CD4-positive, CD25-positive, alpha-beta regulatory T cell (primary cell): ENCODE data around the gene CTNNA2. TPM values are rescaled to one million over a fixed set of nuclear protein-coding genes. Genes with fewer than 3 reads are reported as not detected.

Source experiments
- ATAC-seq, 2 donors: fragments of 150-1000 bp; cut with Tn5 transposase; one replicate each; pipeline ENCODE4 v1.10.0; 2021; ENCODE audit warnings: low read depth in 2 of 2, moderate number of reproducible peaks in 2 of 2, moderate library complexity in 1 of 2
- DNase-seq, 3 donors: peaks; one replicate each; pipeline versions ENCODE4 v3.0.0 to v3.0.0-alpha.2; 2012 to 2022; ENCODE audit warnings: mixed read lengths in 1 of 3
- H3K27ac ChIP-seq: one replicate; pipeline ENCODE4 v1.7.0; 2013; ENCODE audit warnings: mild to moderate bottlenecking, low read length; ENCODE audit not compliant: insufficient read depth, poor library complexity, severe bottlenecking
- H3K27me3 ChIP-seq: one replicate; pipeline ENCODE4 v1.7.0; 2013; ENCODE audit warnings: low read length; ENCODE audit not compliant: control insufficient read depth, insufficient read depth
- H3K36me3 ChIP-seq: one replicate; pipeline ENCODE4 v1.7.0; 2013; ENCODE audit warnings: mild to moderate bottlenecking, low read length, moderate library complexity; ENCODE audit not compliant: control insufficient read depth, insufficient read depth
- H3K4me1 ChIP-seq: 2 replicates; pipeline ENCODE4 v1.7.0; 2013; ENCODE audit warnings: mild to moderate bottlenecking, low read length; ENCODE audit not compliant: insufficient read depth, control insufficient read depth, poor library complexity, severe bottlenecking
- H3K4me3 ChIP-seq: one replicate; pipeline ENCODE4 v1.7.0; 2013; ENCODE audit warnings: low read depth, mild to moderate bottlenecking, low read length, moderate library complexity
- H3K9me3 ChIP-seq, 2 experiments: 1 replicate in 1 of 2; 2 replicates in 1 of 2; pipeline ENCODE4 v1.7.0; 2013; ENCODE audit warnings: low read length in 2 of 2, mild to moderate bottlenecking in 1 of 2, moderate library complexity in 1 of 2; ENCODE audit not compliant: control insufficient read depth in 2 of 2
- H3K27ac Mint-ChIP-seq, 3 donors: one replicate each; pipeline ENCODE4 v1.8.0; 2020 to 2022; ENCODE audit warnings: mild to moderate bottlenecking in 3 of 3, mixed read lengths in 3 of 3, moderate library complexity in 2 of 3
- H3K27me3 Mint-ChIP-seq: one replicate; pipeline ENCODE4 v1.8.0; 2022; ENCODE audit warnings: mild to moderate bottlenecking, mixed read lengths
- H3K36me3 Mint-ChIP-seq: one replicate; pipeline ENCODE4 v1.8.0; 2020; ENCODE audit warnings: mixed read lengths
- H3K4me1 Mint-ChIP-seq, 4 donors: one replicate each; pipeline ENCODE4 v1.8.0; 2020 to 2022; ENCODE audit warnings: mixed read lengths in 4 of 4, mild to moderate bottlenecking in 1 of 4
- H3K4me3 Mint-ChIP-seq, 4 donors: one replicate each; pipeline ENCODE4 v1.8.0; 2020 to 2022; ENCODE audit warnings: mild to moderate bottlenecking in 4 of 4, mixed read lengths in 4 of 4, moderate library complexity in 3 of 4
- H3K9me3 Mint-ChIP-seq, 7 donors: one replicate each; pipeline ENCODE4 v1.8.0; 2020 to 2022; ENCODE audit warnings: mixed read lengths in 7 of 7, mild to moderate bottlenecking in 3 of 7, moderate library complexity in 2 of 7
- polyA plus RNA-seq, 4 donors: library from polyadenylated mRNA; unstranded; fragments of 300-500 nt; fragmentation: Illumina TruSeq; gene quantifications; one replicate each; pipeline ENCODE4 v1.2.3, GENCODE V29; 2021
- total RNA-seq: library from RNA; stranded (reverse); gene quantifications from one replicate; pipeline ENCODE4 v1.2.3, GENCODE V29; 2022

Gene CTNNA2
- total and polyA plus RNA-seq, 5 donors from 2014 or later = not detected

DNA sequence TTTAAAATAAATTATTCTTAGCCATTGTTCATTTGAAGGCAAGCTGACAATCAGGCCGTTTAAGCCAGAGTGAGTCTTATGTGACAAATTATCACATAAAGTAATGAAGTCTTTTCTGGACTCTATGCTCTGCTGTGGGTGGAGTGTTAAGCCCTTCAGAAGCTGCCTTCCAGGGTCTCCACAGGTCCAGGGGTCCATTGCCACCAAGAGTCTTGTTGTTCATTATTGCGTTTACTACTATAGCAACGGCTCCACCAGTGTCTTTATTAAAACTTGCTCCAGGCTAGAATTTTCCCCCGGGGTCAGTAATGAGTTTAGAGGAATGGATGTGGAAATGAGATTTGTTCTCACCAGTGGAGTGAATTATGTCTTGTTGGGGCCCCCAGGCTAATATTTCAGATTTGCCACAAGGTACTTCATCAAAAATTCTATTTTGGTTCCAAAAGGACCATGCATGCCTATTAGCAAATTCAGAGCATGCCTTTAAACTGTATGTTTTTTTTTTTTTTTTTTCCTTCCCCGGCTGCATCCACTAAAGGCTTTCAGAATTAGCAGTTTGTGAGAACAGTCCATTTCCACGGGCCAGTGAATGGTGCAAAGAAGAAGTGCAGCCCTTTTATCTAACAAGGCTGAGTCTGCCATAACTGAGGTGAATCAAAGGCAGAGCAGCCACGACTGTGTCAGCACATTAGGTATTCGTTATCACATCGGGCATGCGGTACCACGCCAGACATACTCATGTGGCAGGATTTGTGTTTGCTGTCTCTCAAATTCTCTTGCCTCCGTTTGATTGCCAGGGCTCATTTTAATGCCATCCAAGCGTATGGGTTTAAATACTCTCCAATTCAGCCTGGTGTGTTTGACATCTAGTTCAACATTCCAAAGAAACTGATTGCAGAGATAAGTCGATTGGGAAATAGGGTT, 817.9 kb downstream of the CTNNA2 start:
- Histone ChIP-seq H3K36me3 (no peaks in the 10 kb centered on the region), H3K27me3 (no peaks in the 10 kb centered on the region), H3K27ac (no peak overlapping the region), H3K9me3 (no peaks in the 10 kb centered on the region), H3K4me3 (no peak overlapping the region), H3K4me1 (no peaks in the 10 kb centered on the region)
- H3K9me3 Mint-ChIP-seq = peaks cover 0 to 28% (median 9%) of the 10 kb centered on the region in 7 donors
- H3K27me3 Mint-ChIP-seq = peaks cover 4% of the 10 kb centered on the region
- DNase-seq (no peak), ATAC-seq (no peak)
- no peak overlapping the region for H3K27ac Mint-ChIP-seq
- H3K4me3 Mint-ChIP-seq = no peak overlapping the region
- no peaks in the 10 kb centered on the region for H3K4me1 Mint-ChIP-seq
- no peaks in the 10 kb centered on the region for H3K36me3 Mint-ChIP-seq

DNA sequence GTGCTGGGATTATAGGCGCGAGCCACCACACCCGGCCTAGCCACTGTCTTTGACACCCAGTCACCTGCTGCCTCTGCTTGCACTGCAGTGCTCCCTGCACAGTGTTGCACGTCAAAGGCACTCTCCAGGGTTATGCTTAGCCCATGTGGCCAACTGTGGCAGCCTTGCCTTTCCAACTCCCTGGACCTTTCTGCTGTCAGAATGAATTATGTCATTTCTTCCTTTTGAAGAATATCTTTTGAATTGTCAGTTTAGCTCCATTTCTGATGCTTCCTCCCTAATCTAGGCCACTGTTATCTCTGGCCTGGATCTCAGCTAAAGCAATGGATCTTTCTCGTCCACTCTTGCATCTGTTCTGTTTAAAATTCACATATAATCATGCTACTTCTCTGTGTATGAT, 821.0 kb downstream of the CTNNA2 start:
- H3K27ac ChIP-seq = no peak overlapping the region
- no peaks in the 10 kb centered on the region for H3K9me3 ChIP-seq
- no peaks in the 10 kb centered on the region for H3K27me3 ChIP-seq
- no peaks in the 10 kb centered on the region for H3K4me1 ChIP-seq
- Mint-ChIP-seq H3K4me3 (no peak overlapping the region), H3K36me3 (peaks cover 3% of the 10 kb centered on the region), H3K4me1 (no peaks in the 10 kb centered on the region), H3K27me3 (peaks cover 4% of the 10 kb centered on the region), H3K27ac (no peak overlapping the region), H3K9me3 (peaks cover 0 to 33% (median 10%) of the 10 kb centered on the region in 7 donors)
- no peak overlapping the region for H3K4me3 ChIP-seq
- no peaks in the 10 kb centered on the region for H3K36me3 ChIP-seq
- no peak for ATAC-seq
- DNase-seq = no peak

DNA sequence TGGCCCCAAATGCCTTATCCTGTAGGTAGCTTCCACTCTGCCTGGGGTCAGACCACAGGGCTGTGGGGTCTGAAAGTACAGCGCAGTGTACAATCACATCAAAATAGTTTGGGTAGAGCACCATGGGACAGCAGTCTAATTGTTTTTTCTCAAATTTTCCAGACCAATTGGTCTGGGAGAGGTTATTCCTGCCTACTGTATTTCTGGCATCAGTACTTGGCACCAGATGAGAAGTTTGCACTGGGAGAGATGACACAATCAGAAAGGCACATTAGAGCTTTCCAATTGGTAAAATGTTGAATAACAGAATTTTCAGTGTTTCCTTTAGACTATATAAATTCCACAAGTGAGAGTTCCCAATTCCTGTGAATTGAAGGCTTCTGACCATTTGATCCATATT, 822.6 kb downstream of the CTNNA2 start:
- no peaks in the 10 kb centered on the region for H3K4me1 Mint-ChIP-seq
- H3K9me3 Mint-ChIP-seq = peaks cover 0 to 36% (median 11%) of the 10 kb centered on the region in 7 donors
- no peak overlapping the region for H3K4me3 ChIP-seq
- H3K9me3 ChIP-seq = no peaks in the 10 kb centered on the region
- H3K27ac ChIP-seq = no peak overlapping the region
- no peak for DNase-seq
- no peaks in the 10 kb centered on the region for H3K36me3 ChIP-seq
- no peak overlapping the region for H3K4me3 Mint-ChIP-seq
- H3K36me3 Mint-ChIP-seq = peaks cover 3% of the 10 kb centered on the region
- ATAC-seq = no peak
- no peak overlapping the region for H3K27ac Mint-ChIP-seq
- H3K27me3 ChIP-seq = no peaks in the 10 kb centered on the region
- H3K4me1 ChIP-seq = no peaks in the 10 kb centered on the region
- peaks cover 4% of the 10 kb centered on the region for H3K27me3 Mint-ChIP-seq

DNA sequence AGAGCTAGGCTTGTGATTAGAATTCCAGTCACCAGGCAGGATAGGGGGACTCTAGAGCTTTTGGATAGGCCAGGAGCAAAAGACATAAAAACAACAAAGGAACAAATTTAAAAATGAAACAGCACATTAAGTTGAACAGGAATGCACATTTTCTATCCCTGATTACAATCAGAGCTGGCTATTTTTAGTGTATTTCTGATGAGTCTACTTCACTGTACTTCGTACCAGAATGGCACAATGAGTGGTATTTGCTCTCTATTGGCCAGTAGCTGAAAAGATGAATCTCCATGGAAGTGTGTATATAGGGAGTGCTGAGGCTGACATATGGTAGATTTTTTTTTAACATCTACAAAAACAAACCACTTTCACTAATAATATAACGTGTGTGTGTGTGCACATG, 825.9 kb downstream of the CTNNA2 start:
- Histone ChIP-seq H3K9me3 (no peaks in the 10 kb centered on the region), H3K4me3 (no peak overlapping the region), H3K27ac (no peak overlapping the region), H3K36me3 (no peaks in the 10 kb centered on the region), H3K27me3 (no peaks in the 10 kb centered on the region), H3K4me1 (no peaks in the 10 kb centered on the region)
- Mint-ChIP-seq H3K27ac (no peak overlapping the region), H3K4me3 (no peak overlapping the region), H3K9me3 (peaks cover 2 to 26% (median 9%) of the 10 kb centered on the region in 7 donors), H3K36me3 (peaks cover 3% of the 10 kb centered on the region), H3K4me1 (no peaks in the 10 kb centered on the region), H3K27me3 (peaks cover 4% of the 10 kb centered on the region)
- no peak for DNase-seq
- ATAC-seq = no peak

DNA sequence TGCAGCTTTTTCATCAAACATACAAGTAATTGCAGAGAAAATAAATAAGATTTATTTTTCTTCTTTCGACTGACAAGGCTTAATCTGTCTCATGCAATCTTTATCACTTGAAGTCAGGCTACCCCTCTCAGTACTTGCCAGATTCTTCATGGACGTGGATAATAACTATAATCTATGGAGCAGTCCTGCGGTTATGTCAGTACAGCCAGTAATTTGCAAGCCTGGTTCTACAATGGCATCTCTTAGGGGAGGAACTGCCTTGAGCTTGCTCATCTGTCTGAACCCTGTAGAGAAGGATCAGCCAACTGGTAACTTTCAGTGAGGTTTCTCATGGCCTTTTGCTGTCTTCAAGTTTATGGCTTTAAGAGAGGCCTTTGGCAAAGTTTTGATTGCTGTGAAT, 827.2 kb downstream of the CTNNA2 start:
- Mint-ChIP-seq H3K27me3 (no peaks in the 10 kb centered on the region), H3K4me3 (no peak overlapping the region), H3K36me3 (peaks cover 3% of the 10 kb centered on the region), H3K9me3 (peaks cover 2 to 21% (median 8%) of the 10 kb centered on the region in 7 donors), H3K4me1 (no peaks in the 10 kb centered on the region), H3K27ac (no peak overlapping the region)
- no peaks in the 10 kb centered on the region for H3K27me3 ChIP-seq
- H3K4me1 ChIP-seq = no peaks in the 10 kb centered on the region
- H3K4me3 ChIP-seq = no peak overlapping the region
- no peak overlapping the region for H3K27ac ChIP-seq
- ATAC-seq (no peak), DNase-seq (no peak)
- no peaks in the 10 kb centered on the region for H3K36me3 ChIP-seq
- no peaks in the 10 kb centered on the region for H3K9me3 ChIP-seq

DNA sequence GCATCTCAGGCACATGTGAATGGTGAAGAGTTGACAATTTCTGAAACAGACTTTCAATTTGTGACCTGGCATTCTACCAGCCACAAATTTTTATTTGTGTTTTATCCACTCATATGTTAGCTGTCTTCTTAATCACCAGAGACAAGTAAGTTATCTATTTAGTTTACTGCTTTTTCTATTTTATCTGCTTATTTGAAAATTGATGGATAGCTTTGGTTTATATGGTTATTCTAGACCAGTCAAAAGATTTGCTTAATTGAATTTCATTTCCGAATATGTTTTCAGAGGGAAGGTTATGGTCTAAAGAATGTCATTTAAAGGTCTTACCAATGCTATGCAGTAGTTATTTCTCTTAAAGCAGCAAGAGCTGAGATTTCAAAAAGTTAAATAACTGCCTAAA, 835.2 kb downstream of the CTNNA2 start:
- Mint-ChIP-seq H3K27ac (no peak overlapping the region), H3K4me3 (no peak overlapping the region), H3K27me3 (no peaks in the 10 kb centered on the region), H3K36me3 (no peaks in the 10 kb centered on the region), H3K4me1 (no peaks in the 10 kb centered on the region), H3K9me3 (peaks cover 0 to 8% (median 3%) of the 10 kb centered on the region in 7 donors)
- Histone ChIP-seq H3K36me3 (no peaks in the 10 kb centered on the region), H3K4me1 (no peaks in the 10 kb centered on the region), H3K9me3 (peaks cover 0 to 2% of the 10 kb centered on the region in 2 experiments), H3K4me3 (no peak overlapping the region), H3K27ac (no peak overlapping the region), H3K27me3 (no peaks in the 10 kb centered on the region)
- DNase-seq = no peak
- no peak for ATAC-seq

DNA sequence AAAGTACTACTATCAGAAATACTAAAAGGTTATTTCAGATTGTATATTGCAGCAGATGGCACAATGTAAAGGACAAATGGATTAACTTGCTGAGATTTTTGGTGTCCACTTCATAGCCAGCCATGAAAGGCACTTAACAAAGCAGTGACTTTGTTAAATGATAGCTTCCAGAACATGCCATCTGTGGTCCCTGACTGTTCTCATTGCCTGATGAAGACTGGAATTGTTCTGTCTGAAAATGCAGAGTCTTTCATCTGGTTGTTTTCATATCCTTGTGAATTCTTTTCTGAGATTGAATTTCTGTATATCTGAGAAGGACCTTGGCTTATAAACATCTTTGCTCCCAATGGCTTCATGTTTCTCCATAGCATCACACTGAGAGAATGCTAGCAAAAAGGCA, 836.1 kb downstream of the CTNNA2 start:
- H3K4me3 ChIP-seq = no peak overlapping the region
- Mint-ChIP-seq H3K9me3 (peaks cover 0 to 8% (median 3%) of the 10 kb centered on the region in 7 donors), H3K36me3 (no peaks in the 10 kb centered on the region), H3K27ac (no peak overlapping the region), H3K4me1 (no peaks in the 10 kb centered on the region), H3K27me3 (no peaks in the 10 kb centered on the region), H3K4me3 (no peak overlapping the region)
- no peak overlapping the region for H3K27ac ChIP-seq
- H3K9me3 ChIP-seq = peaks cover 0 to 2% of the 10 kb centered on the region in 2 experiments
- DNase-seq = no peak
- no peaks in the 10 kb centered on the region for H3K4me1 ChIP-seq
- ATAC-seq = no peak
- no peaks in the 10 kb centered on the region for H3K27me3 ChIP-seq
- no peaks in the 10 kb centered on the region for H3K36me3 ChIP-seq

DNA sequence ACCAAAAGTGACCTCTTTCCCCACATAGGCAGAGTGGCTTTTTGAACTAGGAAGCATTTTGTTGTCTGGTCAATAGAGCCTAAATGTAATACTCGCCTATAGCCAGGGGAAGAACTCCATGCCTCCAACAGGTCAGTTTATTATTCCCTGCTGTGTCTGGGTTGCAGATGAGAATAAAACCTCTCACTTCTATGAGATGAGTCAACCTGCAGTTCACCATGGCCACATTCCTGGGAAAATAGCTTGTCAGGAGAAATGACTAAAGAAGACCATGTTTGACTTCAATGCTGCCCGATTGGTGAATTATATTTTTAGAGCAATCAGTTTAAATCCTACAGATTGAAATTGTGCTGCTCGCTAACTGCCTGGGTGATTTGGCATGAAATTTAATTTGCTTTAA, 838.4 kb downstream of the CTNNA2 start:
- Histone ChIP-seq H3K36me3 (no peaks in the 10 kb centered on the region), H3K4me1 (no peaks in the 10 kb centered on the region), H3K9me3 (peaks cover 0 to 2% of the 10 kb centered on the region in 2 experiments), H3K27me3 (no peaks in the 10 kb centered on the region), H3K27ac (no peak overlapping the region), H3K4me3 (no peak overlapping the region)
- H3K4me1 Mint-ChIP-seq = no peaks in the 10 kb centered on the region
- ATAC-seq (no peak), DNase-seq (no peak)
- no peaks in the 10 kb centered on the region for H3K27me3 Mint-ChIP-seq
- no peaks in the 10 kb centered on the region for H3K36me3 Mint-ChIP-seq
- no peak overlapping the region for H3K27ac Mint-ChIP-seq
- no peak overlapping the region for H3K4me3 Mint-ChIP-seq
- peaks cover 0 to 10% (median 3%) of the 10 kb centered on the region in 7 donors for H3K9me3 Mint-ChIP-seq
